T-helper 1 cell treated with Interleukin-12 subunit alpha and Interleukin-12 subunit beta and Interleukin-4 antibody, amounts not matched to agents 30 μg/mL and 1 μg/mL, for 36 hours (primary cell): ENCODE measurements around the gene RIPOR3.
"Not testable (repeated sequence)": the region's sequence is repeated elsewhere in the genome, so short reads cannot be mapped to it uniquely, and the experiment has no call there.

Experiments
- H3K27ac Mint-ChIP-seq: one replicate; pipeline ENCODE4 v1.8.0; 2021; ENCODE audit warnings: mild to moderate bottlenecking, mixed read lengths
- H3K27me3 Mint-ChIP-seq: one replicate; pipeline ENCODE4 v1.8.0; 2021; ENCODE audit warnings: low read depth, mixed read lengths
- H3K36me3 Mint-ChIP-seq: one replicate; pipeline ENCODE4 v1.8.0; 2021; ENCODE audit warnings: low read depth, mixed read lengths
- H3K4me1 Mint-ChIP-seq: one replicate; pipeline ENCODE4 v1.8.0; 2021; ENCODE audit warnings: low read depth, mixed read lengths
- H3K4me3 Mint-ChIP-seq: one replicate; pipeline ENCODE4 v1.8.0; 2021; ENCODE audit warnings: mild to moderate bottlenecking, moderate library complexity, mixed read lengths
- H3K9me3 Mint-ChIP-seq: one replicate; pipeline ENCODE4 v1.8.0; 2021; ENCODE audit warnings: mixed read lengths

RIPOR3 gene

GRCh38 chr20:50681359-50682064 is 9.8 kb downstream of the RIPOR3 start:
- H3K4me3 Mint-ChIP-seq: no peak overlapping the region
- peaks cover 3% of the 10 kb centered on the region for H3K9me3 Mint-ChIP-seq
- no peak overlapping the region for H3K27ac Mint-ChIP-seq
- H3K27me3 Mint-ChIP-seq: peaks cover 3% of the 10 kb centered on the region
- no peaks in the 10 kb centered on the region for H3K36me3 Mint-ChIP-seq
- no peaks in the 10 kb centered on the region for H3K4me1 Mint-ChIP-seq

GRCh38 chr20:50680105-50680960 is 11.0 kb downstream of the RIPOR3 start:
- Mint-ChIP-seq H3K4me1 (no peaks in the 10 kb centered on the region), H3K36me3 (no peaks in the 10 kb centered on the region), H3K4me3 (no peak overlapping the region), H3K9me3 (peaks cover 3% of the 10 kb centered on the region), H3K27ac (no peak overlapping the region), H3K27me3 (peaks cover 3% of the 10 kb centered on the region)

- Mint-ChIP-seq H3K4me3 (no peak overlapping the region), H3K9me3 (peaks cover 3% of the 10 kb centered on the region), H3K27ac (no peak overlapping the region), H3K4me1 (no peaks in the 10 kb centered on the region), H3K36me3 (no peaks in the 10 kb centered on the region), H3K27me3 (peaks cover 3% of the 10 kb centered on the region)
These were observed 11.6 kb downstream of the RIPOR3 start for GRCh38 chr20:50679753-50680104.

- peaks cover 3% of the 10 kb centered on the region for H3K9me3 Mint-ChIP-seq
- H3K4me1 Mint-ChIP-seq: no peaks in the 10 kb centered on the region
- peaks cover 3% of the 10 kb centered on the region for H3K27me3 Mint-ChIP-seq
- no peak overlapping the region for H3K4me3 Mint-ChIP-seq
- no peak overlapping the region for H3K27ac Mint-ChIP-seq
- no peaks in the 10 kb centered on the region for H3K36me3 Mint-ChIP-seq
These were observed 13.0 kb downstream of the RIPOR3 start for GRCh38 chr20:50678169-50678898.

- Mint-ChIP-seq H3K27me3 (peaks cover under 1% of the 10 kb centered on the region), H3K4me3 (no peak overlapping the region), H3K4me1 (no peaks in the 10 kb centered on the region), H3K9me3 (peaks cover under 1% of the 10 kb centered on the region), H3K36me3 (no peaks in the 10 kb centered on the region), H3K27ac (no peak overlapping the region)
These were observed 14.5 kb downstream of the RIPOR3 start for GRCh38 chr20:50676858-50677257.

GRCh38 chr20:50676377-50676731 is 15.0 kb downstream of the RIPOR3 start:
- H3K27ac Mint-ChIP-seq, H3K9me3 Mint-ChIP-seq, H3K4me3 Mint-ChIP-seq, H3K36me3 Mint-ChIP-seq, H3K27me3 Mint-ChIP-seq, H3K4me1 Mint-ChIP-seq: not testable (repeated sequence)

- no peaks in the 10 kb centered on the region for H3K4me1 Mint-ChIP-seq
- H3K36me3 Mint-ChIP-seq: no peaks in the 10 kb centered on the region
- no peak overlapping the region for H3K4me3 Mint-ChIP-seq
- H3K27me3 Mint-ChIP-seq: no peaks in the 10 kb centered on the region
- no peak overlapping the region for H3K27ac Mint-ChIP-seq
- H3K9me3 Mint-ChIP-seq: no peaks in the 10 kb centered on the region
These were observed 15.5 kb downstream of the RIPOR3 start for GRCh38 chr20:50675671-50676376.

- Mint-ChIP-seq H3K4me1 (no peaks in the 10 kb centered on the region), H3K36me3 (no peaks in the 10 kb centered on the region), H3K27me3 (no peaks in the 10 kb centered on the region), H3K27ac (no peak overlapping the region), H3K4me3 (no peak overlapping the region), H3K9me3 (no peaks in the 10 kb centered on the region)
These were observed 17.1 kb downstream of the RIPOR3 start for GRCh38 chr20:50674138-50674825.

- no peak overlapping the region for H3K4me3 Mint-ChIP-seq
- no peaks in the 10 kb centered on the region for H3K27me3 Mint-ChIP-seq
- no peaks in the 10 kb centered on the region for H3K36me3 Mint-ChIP-seq
- no peaks in the 10 kb centered on the region for H3K4me1 Mint-ChIP-seq
- no peak overlapping the region for H3K27ac Mint-ChIP-seq
- no peaks in the 10 kb centered on the region for H3K9me3 Mint-ChIP-seq
These were observed 17.7 kb downstream of the RIPOR3 start for GRCh38 chr20:50673466-50674137.

- H3K36me3 Mint-ChIP-seq: no peaks in the 10 kb centered on the region
- H3K4me1 Mint-ChIP-seq: no peaks in the 10 kb centered on the region
- no peaks in the 10 kb centered on the region for H3K27me3 Mint-ChIP-seq
- H3K27ac Mint-ChIP-seq: no peak overlapping the region
- H3K9me3 Mint-ChIP-seq: no peaks in the 10 kb centered on the region
- H3K4me3 Mint-ChIP-seq: no peak overlapping the region
These were observed 18.2 kb downstream of the RIPOR3 start for GRCh38 chr20:50673146-50673465.

- Mint-ChIP-seq H3K36me3 (no peaks in the 10 kb centered on the region), H3K27ac (no peak overlapping the region), H3K4me1 (no peaks in the 10 kb centered on the region), H3K4me3 (no peak overlapping the region), H3K27me3 (no peaks in the 10 kb centered on the region), H3K9me3 (no peaks in the 10 kb centered on the region)
These were observed 18.8 kb downstream of the RIPOR3 start for GRCh38 chr20:50672400-50673145.

GRCh38 chr20:50671626-50672025 is 19.7 kb downstream of the RIPOR3 start:
- H3K36me3 Mint-ChIP-seq: no peaks in the 10 kb centered on the region
- H3K27me3 Mint-ChIP-seq: no peaks in the 10 kb centered on the region
- H3K9me3 Mint-ChIP-seq: no peaks in the 10 kb centered on the region

GRCh38 chr20:50671010-50671409 is 20.3 kb downstream of the RIPOR3 start:
- H3K36me3 Mint-ChIP-seq, H3K27ac Mint-ChIP-seq, H3K9me3 Mint-ChIP-seq, H3K27me3 Mint-ChIP-seq, H3K4me3 Mint-ChIP-seq, H3K4me1 Mint-ChIP-seq: not testable (repeated sequence)

More at GRCh38 chr20:50671626-50672025, 19.7 kb downstream of the RIPOR3 start:
- no peak overlapping the region for H3K4me3 Mint-ChIP-seq
- no peaks in the 10 kb centered on the region for H3K4me1 Mint-ChIP-seq
- H3K27ac Mint-ChIP-seq: no peak overlapping the region
